SK-N-MC (cell line): ENCODE measurements around the gene PERM1.

ENCODE experiments used
- EZH2 ChIP-seq: fragments of 200-600 bp; sonication (generic); IDR thresholded peaks from one replicate; pipeline ENCODE4 v1.6.1; 2017; ENCODE audit warnings: antibody characterized with exemption
- POLR2AphosphoS5 ChIP-seq: IDR thresholded peaks from 2 replicates; pipeline ENCODE4 v1.6.1; 2012; ENCODE audit warnings: mild to moderate bottlenecking, low read depth, low read length, borderline replicate concordance

GRCh38 chr1:927748-928147, 54.1 kb downstream of the PERM1 start:
- TF ChIP-seq POLR2AphosphoS5 (no peak), EZH2 (no peak)
